HCT116 (cell line): ENCODE measurements around the gene SCP2. TPM values are rescaled to one million over a fixed set of nuclear protein-coding genes. Genes with fewer than 3 reads are reported as not detected.

ENCODE experiments used
- ATAC-seq: fragments of 200-7000 bp; cut with Tn5 transposase; 2 replicates; pipeline ENCODE4 v1.9.1; 2020; ENCODE audit warnings: mild to moderate bottlenecking, moderate library complexity
- BruUV-seq: library from RNA; stranded (reverse); fragments of 400-500 nt; replicated peaks from 2 replicates; lab custom pipeline; 2021; lab: Mats Ljungman, UMichigan
- CTCF ChIA-PET: fragments of 300-600 bp; sonication (Branson Sonifier 250); formaldehyde crosslinking; loops from one replicate; lab custom pipeline; 2021; ENCODE audit warnings: antibody characterized with exemption; lab: Charles Lee
- POLR2A ChIA-PET: fragments of 300-600, 350-600 bp; sonication (Branson Sonifier 250); formaldehyde crosslinking; loops from one replicate; lab custom pipeline; 2021; ENCODE audit warnings: antibody characterized with exemption; lab: Charles Lee
- RAD21 ChIA-PET, 2 experiments: fragments of 300-600 bp; sonication (Branson Sonifier 250); formaldehyde crosslinking; loops; one replicate each; lab custom pipeline; 2023; ENCODE audit warnings: low total read pairs in 2 of 2; ENCODE audit not compliant: uncharacterized antibody in 2 of 2, unreplicated experiment in 2 of 2, low non-redundant PET in 1 of 2; lab: Charles Lee
- DNase-seq: peaks from one replicate; pipeline ENCODE4 v3.0.0-alpha.2; 2010; ENCODE audit warnings: low read depth, low spot score
- H2AFZ ChIP-seq: fragments of 200-600 bp; shearing (Covaris generic), sonication (generic); 2 replicates; pipeline ENCODE4 v1.6.1; 2017; ENCODE audit warnings: low read depth, mixed run types, mixed read lengths, antibody characterized with exemption, low read length; ENCODE audit not compliant: poor library complexity, severe bottlenecking
- H3K27ac ChIP-seq: 2 replicates; pipeline ENCODE4 v1.5.1; 2012; ENCODE audit warnings: low read depth, low read length
- H3K27me3 ChIP-seq: fragments of 200-600 bp; sonication (generic); 2 replicates; pipeline ENCODE4 v1.6.1; 2016; ENCODE audit warnings: mixed run types, low read length, mixed read lengths; ENCODE audit not compliant: insufficient read depth
- H3K36me3 ChIP-seq, 2 experiments: fragments of 200-500 bp in 1 of 2; fragments of 200-600 bp in 1 of 2; sonication (Bioruptor generic) in 1 of 2; sonication (generic) in 1 of 2; 2 replicates each; pipeline versions ENCODE4 v1.5.1 to v1.6.1; 2014 to 2016; ENCODE audit warnings: low read length in 2 of 2, inconsistent platforms in 1 of 2, mixed read lengths in 1 of 2, mixed run types in 1 of 2; ENCODE audit not compliant: insufficient read depth in 2 of 2, control insufficient read depth in 1 of 2
- H3K4me1 ChIP-seq, 2 experiments: fragments of 200-600 bp in 1 of 2; sonication (generic) in 1 of 2; 2 replicates each; pipeline versions ENCODE4 v1.5.1 to v1.6.1; 2012 to 2017; ENCODE audit warnings: low read length in 2 of 2, inconsistent platforms in 1 of 2, mild to moderate bottlenecking in 1 of 2, mixed read lengths in 1 of 2, mixed run types in 1 of 2, moderate library complexity in 1 of 2; ENCODE audit not compliant: insufficient read depth in 2 of 2, control insufficient read depth in 1 of 2
- H3K4me2 ChIP-seq: fragments of 200-600 bp; sonication (generic); 2 replicates; pipeline ENCODE4 v1.6.1; 2017; ENCODE audit warnings: mixed run types, low read length, mixed read lengths
- H3K4me3 ChIP-seq, 2 experiments: fragments of 200-600 bp in 1 of 2; sonication (generic) in 1 of 2; replicated peaks in 1 of 2; 2 replicates each; pipeline ENCODE4 v1.5.1; 2011 to 2016; ENCODE audit warnings: low read length in 2 of 2, control low read depth in 1 of 2, low read depth in 1 of 2, mild to moderate bottlenecking in 1 of 2, mixed read lengths in 1 of 2, mixed run types in 1 of 2
- H3K79me2 ChIP-seq: fragments of 200-600 bp; sonication (generic); 2 replicates; pipeline ENCODE4 v1.6.1; 2017; ENCODE audit warnings: mild to moderate bottlenecking, mixed run types, low read length, moderate library complexity, mixed read lengths; ENCODE audit not compliant: insufficient read depth
- H3K9ac ChIP-seq: fragments of 200-600 bp; sonication (generic); 2 replicates; pipeline ENCODE4 v1.6.1; 2016; ENCODE audit warnings: low read length, mixed read lengths
- H3K9me2 ChIP-seq: fragments of 200-600 bp; sonication (generic), shearing (Covaris generic); 2 replicates; pipeline ENCODE4 v1.6.1; 2017; ENCODE audit warnings: mixed run types, mild to moderate bottlenecking, moderate library complexity; ENCODE audit not compliant: insufficient read depth
- H3K9me3 ChIP-seq, 2 experiments: fragments of 200-500 bp in 1 of 2; fragments of 200-600 bp in 1 of 2; sonication (Bioruptor generic) in 1 of 2; sonication (generic) in 1 of 2; 2 replicates each; pipeline ENCODE4 v1.6.1; 2014 to 2017; ENCODE audit warnings: low read length in 2 of 2, mixed read lengths in 2 of 2, inconsistent platforms in 1 of 2, low read depth in 1 of 2, mild to moderate bottlenecking in 1 of 2, mixed run types in 1 of 2, moderate library complexity in 1 of 2; ENCODE audit not compliant: control insufficient read depth in 1 of 2, insufficient read depth in 1 of 2
- H4K20me1 ChIP-seq: fragments of 200-600 bp; sonication (generic), shearing (Covaris generic); 2 replicates; pipeline ENCODE4 v1.6.1; 2017; ENCODE audit warnings: mixed run types, mild to moderate bottlenecking, moderate library complexity; ENCODE audit not compliant: insufficient read depth
- CEBPB ChIP-seq: IDR thresholded peaks from 2 replicates; pipeline ENCODE4 v1.6.1; 2012; ENCODE audit warnings: low read depth
- ELF1 ChIP-seq: IDR thresholded peaks from 2 replicates; pipeline ENCODE4 v1.6.1; 2012; ENCODE audit warnings: low read depth, borderline replicate concordance
- EZH2phosphoT487 ChIP-seq: fragments of 200-600 bp; IDR thresholded peaks from 2 replicates; pipeline ENCODE4 v1.6.1; 2018; ENCODE audit warnings: antibody characterized with exemption, borderline replicate concordance
- JUND ChIP-seq: IDR thresholded peaks from 2 replicates; pipeline ENCODE4 v1.6.1; 2012
- POLR2AphosphoS5 ChIP-seq: IDR thresholded peaks from 2 replicates; pipeline ENCODE4 v1.6.1; 2011; ENCODE audit warnings: mild to moderate bottlenecking, low read depth, low read length, moderate library complexity
- SRF ChIP-seq: IDR thresholded peaks from 2 replicates; pipeline ENCODE4 v1.6.1; 2012; ENCODE audit warnings: low read depth
- TCF7L2 ChIP-seq: IDR thresholded peaks from 2 replicates; pipeline ENCODE4 v1.7.0; 2011; ENCODE audit warnings: borderline replicate concordance, inconsistent platforms; ENCODE audit not compliant: insufficient read depth, insufficient read length; ENCODE audit errors: extremely low read depth
- ZNF274 ChIP-seq: fragments of 200-500 bp; sonication (Bioruptor generic); IDR thresholded peaks from 2 replicates; pipeline ENCODE4 v1.6.1; 2014; ENCODE audit warnings: mild to moderate bottlenecking, low read depth, low read length, inconsistent platforms
- intact Hi-C: fragments of 100-400 bp; cut with micrococcal nuclease; formaldehyde crosslinking; loops from 2 replicates; pipeline ENCODE4 v1.10.0; 2022
- total RNA-seq: library from RNA; stranded (reverse); gene quantifications from one replicate; pipeline ENCODE4 v1.2.1, GENCODE V29; 2021; ENCODE audit not compliant: unreplicated experiment
- TF ChIP-seq, protein P1 (sequence below): IDR thresholded peaks from 2 replicates; pipeline ENCODE4 v1.6.1; 2012
- TF ChIP-seq, protein P2 (sequence below): IDR thresholded peaks from 2 replicates; pipeline ENCODE4 v1.6.1; 2011; ENCODE audit warnings: mild to moderate bottlenecking, low read length, moderate library complexity; ENCODE audit not compliant: insufficient replicate concordance; ENCODE audit errors: extremely low read depth

The SCP2 gene
- total RNA-seq, 1 experiment from 2014 or later = 62.0 TPM

DNA sequence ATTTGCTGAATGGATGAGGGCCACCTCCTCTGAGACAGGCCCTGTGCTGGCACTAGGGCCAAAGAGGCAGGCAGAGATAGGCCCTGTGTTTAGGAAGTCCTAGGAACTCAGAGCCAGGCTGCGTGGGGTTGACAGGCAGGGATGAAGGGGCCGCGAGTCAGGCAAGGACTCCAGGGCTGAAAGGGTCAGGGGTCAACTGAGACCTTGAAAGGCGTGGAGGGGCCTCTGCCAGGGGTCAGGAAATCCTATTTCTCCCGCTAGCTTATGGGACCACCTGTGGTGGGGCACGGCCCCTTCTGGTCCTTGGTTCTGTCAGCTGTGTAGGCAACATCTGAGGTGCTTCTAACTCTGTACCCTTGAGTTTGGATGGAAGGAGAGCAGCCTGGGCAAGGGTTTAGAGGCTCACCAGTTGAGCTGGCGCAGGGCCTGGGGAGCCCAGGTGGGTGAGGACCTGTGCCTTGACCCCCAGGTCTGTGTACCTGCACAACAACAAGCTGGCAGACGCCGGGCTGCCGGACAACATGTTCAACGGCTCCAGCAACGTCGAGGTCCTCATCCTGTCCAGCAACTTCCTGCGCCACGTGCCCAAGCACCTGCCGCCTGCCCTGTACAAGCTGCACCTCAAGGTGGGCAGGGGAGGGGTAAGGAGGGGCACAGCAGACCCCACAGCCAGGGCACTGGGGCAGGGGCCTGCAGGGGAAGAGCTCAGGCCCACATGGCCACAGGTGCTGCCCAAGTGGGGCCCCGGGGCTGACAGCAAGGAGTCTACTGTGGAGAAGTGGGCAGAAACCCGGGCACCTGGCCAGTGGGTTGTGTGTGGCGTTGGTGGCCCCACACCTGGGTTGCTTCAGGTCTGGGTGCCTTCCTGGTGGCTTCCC, 149.9 kb downstream of the SCP2 start:
- POLR2A ChIA-PET = no interaction called here
- H3K4me3 ChIP-seq = no peak overlapping the region
- no peak overlapping the region for H3K4me2 ChIP-seq
- no peak overlapping the region for H3K27ac ChIP-seq
- H3K9ac ChIP-seq = no peak overlapping the region
- H4K20me1 ChIP-seq = no peaks in the 10 kb centered on the region
- no peak for ATAC-seq
- H3K79me2 ChIP-seq = no peaks in the 10 kb centered on the region
- no peak overlapping the region for H2AFZ ChIP-seq
- CTCF ChIA-PET = no interaction called here
- H3K9me2 ChIP-seq = no peaks in the 10 kb centered on the region
- intact Hi-C loops = no loop called here
- TF ChIP-seq ELF1 (no peak), EZH2phosphoT487 (no peak), ZNF274 (no peak), POLR2AphosphoS5 (no peak), CEBPB (no peak), SRF (no peak), TCF7L2 (no peak), JUND (no peak)
- TF ChIP-seq, protein P1, sequence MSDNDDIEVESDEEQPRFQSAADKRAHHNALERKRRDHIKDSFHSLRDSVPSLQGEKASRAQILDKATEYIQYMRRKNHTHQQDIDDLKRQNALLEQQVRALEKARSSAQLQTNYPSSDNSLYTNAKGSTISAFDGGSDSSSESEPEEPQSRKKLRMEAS = no peak
- TF ChIP-seq, protein P2, sequence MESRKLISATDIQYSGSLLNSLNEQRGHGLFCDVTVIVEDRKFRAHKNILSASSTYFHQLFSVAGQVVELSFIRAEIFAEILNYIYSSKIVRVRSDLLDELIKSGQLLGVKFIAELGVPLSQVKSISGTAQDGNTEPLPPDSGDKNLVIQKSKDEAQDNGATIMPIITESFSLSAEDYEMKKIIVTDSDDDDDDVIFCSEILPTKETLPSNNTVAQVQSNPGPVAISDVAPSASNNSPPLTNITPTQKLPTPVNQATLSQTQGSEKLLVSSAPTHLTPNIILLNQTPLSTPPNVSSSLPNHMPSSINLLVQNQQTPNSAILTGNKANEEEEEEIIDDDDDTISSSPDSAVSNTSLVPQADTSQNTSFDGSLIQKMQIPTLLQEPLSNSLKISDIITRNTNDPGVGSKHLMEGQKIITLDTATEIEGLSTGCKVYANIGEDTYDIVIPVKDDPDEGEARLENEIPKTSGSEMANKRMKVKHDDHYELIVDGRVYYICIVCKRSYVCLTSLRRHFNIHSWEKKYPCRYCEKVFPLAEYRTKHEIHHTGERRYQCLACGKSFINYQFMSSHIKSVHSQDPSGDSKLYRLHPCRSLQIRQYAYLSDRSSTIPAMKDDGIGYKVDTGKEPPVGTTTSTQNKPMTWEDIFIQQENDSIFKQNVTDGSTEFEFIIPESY = no peak
- no peaks in the 10 kb centered on the region for H3K36me3 ChIP-seq
- no peaks in the 10 kb centered on the region for H3K9me3 ChIP-seq
- H3K4me1 ChIP-seq = no peaks in the 10 kb centered on the region
- no TSS peak for BruUV-seq
- no peaks in the 10 kb centered on the region for H3K27me3 ChIP-seq
- no peak for DNase-seq
- RAD21 ChIA-PET = no interaction called here
